ENCODE results near the gene PRDM16. TPM values are rescaled to one million over a fixed set of nuclear protein-coding genes. Genes with fewer than 3 reads are reported as not detected.

The PRDM16 gene
- total RNA-seq, 2 experiments from 2014 or later = not detected

- Histone ChIP-seq H3K79me2 (ENCODE audit: insufficient read depth, low read depth, low read length) (no peaks in the 10 kb centered on the region), H3K4me2 (ENCODE audit: low read length) (no peak overlapping the region), H3K4me1 (ENCODE audit: insufficient read depth, low read length, poor library complexity, severe bottlenecking) (no peaks in the 10 kb centered on the region), H2AFZ (ENCODE audit: low read length) (no peak overlapping the region), H4K20me1 (ENCODE audit: insufficient read depth, low read length) (no peaks in the 10 kb centered on the region), H3K36me3 (ENCODE audit: insufficient read depth, low read length) (no peaks in the 10 kb centered on the region), H3K4me3 (ENCODE audit: low read depth, low read length, poor library complexity, severe bottlenecking) (no peak overlapping the region), H3K27ac (ENCODE audit: low read depth, low read length, poor library complexity, severe bottlenecking) (no peak overlapping the region), H3K9me3 (ENCODE audit: low read length) (no peaks in the 10 kb centered on the region), H3K9me2 (ENCODE audit: insufficient read depth, low read length) (no peaks in the 10 kb centered on the region)
- TF ChIP-seq EZH2phosphoT487 (IDR thresholded peaks at IDR 0.05; ENCODE audit: borderline replicate concordance, low read depth, low read length) (no peak), CTCF (conservative IDR thresholded peaks at IDR 0.05; ENCODE audit: low read length) (no peak)
- POLR2A ChIA-PET = no interaction called here
- no peak for DNase-seq (ENCODE audit: low spot score)
- intact Hi-C loops (cut with micrococcal nuclease; ENCODE audit: unreplicated experiment) = no loop called here
- CTCF ChIA-PET (ENCODE audit: unreplicated experiment) = no interaction called here
- BruUV-seq (replicated peaks) = no TSS peak
Measured at GRCh38 chr1:3229081-3229725, 160.2 kb downstream of the PRDM16 start.

- Histone ChIP-seq H3K9me3 (ENCODE audit: low read length) (no peaks in the 10 kb centered on the region), H3K27ac (ENCODE audit: low read depth, low read length, poor library complexity, severe bottlenecking) (no peak overlapping the region), H4K20me1 (ENCODE audit: insufficient read depth, low read length) (no peaks in the 10 kb centered on the region), H3K9me2 (ENCODE audit: insufficient read depth, low read length) (no peaks in the 10 kb centered on the region), H3K4me2 (ENCODE audit: low read length) (no peak overlapping the region), H2AFZ (ENCODE audit: low read length) (no peak overlapping the region), H3K4me1 (ENCODE audit: insufficient read depth, low read length, poor library complexity, severe bottlenecking) (no peaks in the 10 kb centered on the region), H3K4me3 (ENCODE audit: low read depth, low read length, poor library complexity, severe bottlenecking) (no peak overlapping the region), H3K36me3 (ENCODE audit: insufficient read depth, low read length) (no peaks in the 10 kb centered on the region), H3K79me2 (ENCODE audit: insufficient read depth, low read depth, low read length) (no peaks in the 10 kb centered on the region)
- DNase-seq (ENCODE audit: low spot score) = no peak
- ChIA-PET CTCF (ENCODE audit: unreplicated experiment) (no interaction called here), POLR2A (no interaction called here)
- BruUV-seq (replicated peaks) = no TSS peak
- TF ChIP-seq CTCF (conservative IDR thresholded peaks at IDR 0.05; ENCODE audit: low read length) = no peak
- no peak for TF ChIP-seq EZH2phosphoT487 (IDR thresholded peaks at IDR 0.05; ENCODE audit: borderline replicate concordance, low read depth, low read length)
- intact Hi-C loops (cut with micrococcal nuclease; ENCODE audit: unreplicated experiment) = no loop called here
Measured at GRCh38 chr1:3230553-3230952, 161.6 kb downstream of the PRDM16 start.

GRCh38 chr1:3231245-3231644 lies 162.2 kb downstream of the PRDM16 start:
- intact Hi-C loops (cut with micrococcal nuclease; ENCODE audit: unreplicated experiment) = no loop called here
- H3K4me1 ChIP-seq (ENCODE audit: insufficient read depth, low read length, poor library complexity, severe bottlenecking) = no peaks in the 10 kb centered on the region
- no peaks in the 10 kb centered on the region for H3K36me3 ChIP-seq (ENCODE audit: insufficient read depth, low read length)
- H2AFZ ChIP-seq (ENCODE audit: low read length) = no peak overlapping the region
- H3K9me2 ChIP-seq (ENCODE audit: insufficient read depth, low read length) = no peaks in the 10 kb centered on the region
- H3K4me3 ChIP-seq (ENCODE audit: low read depth, low read length, poor library complexity, severe bottlenecking) = no peak overlapping the region
- CTCF ChIA-PET (ENCODE audit: unreplicated experiment) = no interaction called here
- no peak for DNase-seq (ENCODE audit: low spot score)
- no peaks in the 10 kb centered on the region for H3K9me3 ChIP-seq (ENCODE audit: low read length)
- no peak overlapping the region for H3K27ac ChIP-seq (ENCODE audit: low read depth, low read length, poor library complexity, severe bottlenecking)
- no peak for TF ChIP-seq EZH2phosphoT487 (IDR thresholded peaks at IDR 0.05; ENCODE audit: borderline replicate concordance, low read depth, low read length)
- TF ChIP-seq CTCF (conservative IDR thresholded peaks at IDR 0.05; ENCODE audit: low read length) = no peak
- POLR2A ChIA-PET = no interaction called here
- BruUV-seq (replicated peaks) = no TSS peak
- no peak overlapping the region for H3K4me2 ChIP-seq (ENCODE audit: low read length)
- H4K20me1 ChIP-seq (ENCODE audit: insufficient read depth, low read length) = no peaks in the 10 kb centered on the region
- no peaks in the 10 kb centered on the region for H3K79me2 ChIP-seq (ENCODE audit: insufficient read depth, low read depth, low read length)
